Esophagus squamous epithelium (tissue), 5 donors: ENCODE results near the gene FAHD2A. TPM values are rescaled to one million over a fixed set of nuclear protein-coding genes. Genes with fewer than 3 reads are reported as not detected.

ENCODE experiments used
- DNase-seq: peaks from one replicate; lab custom pipeline; 2025; lab: John Stamatoyannopoulos, UW
- H3K27ac ChIP-seq, 4 donors: fragments of 200-600 bp; sonication (generic); one replicate each; pipeline ENCODE4 v1.5.1; 2016 to 2019; ENCODE audit warnings: mild to moderate bottlenecking in 1 of 4
- H3K27me3 ChIP-seq, 4 donors: fragments of 200-600 bp; sonication (generic); 1 replicate in 3 of 4; 2 replicates in 1 of 4; pipeline versions ENCODE4 v1.5.1 to v1.6.0; 2017 to 2021; ENCODE audit warnings: antibody characterized with exemption in 1 of 4
- H3K36me3 ChIP-seq, 3 donors: fragments of 200-600 bp; sonication (generic); one replicate each; pipeline ENCODE4 v1.5.1; 2016 to 2019
- H3K4me1 ChIP-seq, 3 donors: fragments of 200-600 bp; sonication (generic); one replicate each; pipeline ENCODE4 v1.5.1; 2017 to 2019
- H3K4me3 ChIP-seq, 4 donors: fragments of 200-600 bp; sonication (generic); 1 replicate in 3 of 4; 2 replicates in 1 of 4; pipeline ENCODE4 v1.5.1; 2016 to 2019; ENCODE audit warnings: mild to moderate bottlenecking in 2 of 4, moderate library complexity in 1 of 4
- H3K9me3 ChIP-seq, 3 donors: fragments of 200-600 bp; sonication (generic); one replicate each; pipeline ENCODE4 v1.5.1; 2016 to 2019
- CTCF ChIP-seq, 6 experiments: fragments of 450-650 bp in 4 of 6; fragments of 200-600 bp in 2 of 6; sonication (generic) in 2 of 6; IDR thresholded peaks; one replicate each; pipeline ENCODE4 v1.5.1; 2016 to 2019; ENCODE audit warnings: antibody characterized with exemption in 6 of 6, mild to moderate bottlenecking in 4 of 6, moderate library complexity in 4 of 6
- POLR2A ChIP-seq, 4 donors: fragments of 450-650 bp; IDR thresholded peaks; one replicate each; pipeline ENCODE4 v1.6.1; 2017; ENCODE audit warnings: antibody characterized with exemption in 4 of 4, mild to moderate bottlenecking in 4 of 4, moderate library complexity in 3 of 4
- WGBS, 2 donors: methylation state at CpG; one replicate each; pipeline ENCODE4 v1.1.5; 2018; 5-methylcytosine and 5-hydroxymethylcytosine counted together
- intact Hi-C: fragments of 100-400 bp; cut with DNase I; formaldehyde crosslinking; loops from one replicate; pipeline ENCODE4 v1.15.0; 2022
- total RNA-seq, 4 donors: library from RNA; depleted of rRNA; stranded (reverse); fragments of >200 nt; gene quantifications; one replicate each; pipeline ENCODE4 v1.1.0, GENCODE V29; 2016
- donor health status: DM: yes; HTN: yes; CAD: no.

Gene FAHD2A
- total RNA-seq, 4 donors from 2014 or later = 8.1 to 18.1 (median 13.7) TPM

GRCh38 chr2:95388091-95388692 lies 14.3 kb upstream of the FAHD2A start:
- DNase-seq = no peak
- TF ChIP-seq CTCF (IDR thresholded peaks at IDR 0.05) = no peak
- no peak for TF ChIP-seq POLR2A (IDR thresholded peaks at IDR 0.05)
- peaks cover 6 to 41% (median 10%) of the 10 kb centered on the region in 3 donors for H3K4me1 ChIP-seq
- H3K36me3 ChIP-seq = no peaks in the 10 kb centered on the region
- peaks cover 0 to 18% (median 0%) of the 10 kb centered on the region in 4 donors for H3K27me3 ChIP-seq
- 83 to 89% methylated on average over 9 to 10 of the region's 14 CpGs for WGBS, 2 donors
- no peak overlapping the region for H3K27ac ChIP-seq
- no peaks in the 10 kb centered on the region for H3K9me3 ChIP-seq
- H3K4me3 ChIP-seq = no peak overlapping the region
- intact Hi-C loops = no loop called here

DNA sequence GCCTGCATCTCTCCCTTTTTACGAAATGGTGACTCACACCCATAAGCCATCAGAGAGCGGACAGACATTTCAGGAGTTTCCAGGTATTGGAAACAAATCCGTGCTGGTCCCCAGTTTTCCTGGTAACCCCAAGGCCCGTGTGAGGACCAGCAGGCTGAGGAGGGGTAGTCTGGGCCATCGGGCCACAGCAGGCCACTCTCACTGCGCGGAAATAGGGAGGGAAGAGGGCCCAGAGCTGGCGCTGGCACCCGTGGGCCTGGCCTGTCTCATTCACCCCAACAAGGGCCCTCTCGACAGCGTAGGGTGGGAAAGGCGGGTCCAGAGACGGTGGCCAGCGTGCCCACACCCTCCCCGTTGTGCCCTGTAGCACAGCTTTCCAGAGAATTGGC lies 13.7 kb upstream of the FAHD2A start:
- no peak overlapping the region for H3K27ac ChIP-seq
- H3K27me3 ChIP-seq = peaks cover 0 to 18% (median 0%) of the 10 kb centered on the region in 4 donors
- no peaks in the 10 kb centered on the region for H3K9me3 ChIP-seq
- TF ChIP-seq CTCF (IDR thresholded peaks at IDR 0.05) (no peak), POLR2A (IDR thresholded peaks at IDR 0.05) (no peak)
- H3K4me3 ChIP-seq = no peak overlapping the region
- intact Hi-C loops = no loop called here
- DNase-seq = no peak
- WGBS, 2 donors = 28 to 30% methylated on average over 11 to 12 of the region's 15 CpGs
- H3K4me1 ChIP-seq = peaks cover 6 to 39% (median 10%) of the 10 kb centered on the region in 3 donors
- no peaks in the 10 kb centered on the region for H3K36me3 ChIP-seq

DNA sequence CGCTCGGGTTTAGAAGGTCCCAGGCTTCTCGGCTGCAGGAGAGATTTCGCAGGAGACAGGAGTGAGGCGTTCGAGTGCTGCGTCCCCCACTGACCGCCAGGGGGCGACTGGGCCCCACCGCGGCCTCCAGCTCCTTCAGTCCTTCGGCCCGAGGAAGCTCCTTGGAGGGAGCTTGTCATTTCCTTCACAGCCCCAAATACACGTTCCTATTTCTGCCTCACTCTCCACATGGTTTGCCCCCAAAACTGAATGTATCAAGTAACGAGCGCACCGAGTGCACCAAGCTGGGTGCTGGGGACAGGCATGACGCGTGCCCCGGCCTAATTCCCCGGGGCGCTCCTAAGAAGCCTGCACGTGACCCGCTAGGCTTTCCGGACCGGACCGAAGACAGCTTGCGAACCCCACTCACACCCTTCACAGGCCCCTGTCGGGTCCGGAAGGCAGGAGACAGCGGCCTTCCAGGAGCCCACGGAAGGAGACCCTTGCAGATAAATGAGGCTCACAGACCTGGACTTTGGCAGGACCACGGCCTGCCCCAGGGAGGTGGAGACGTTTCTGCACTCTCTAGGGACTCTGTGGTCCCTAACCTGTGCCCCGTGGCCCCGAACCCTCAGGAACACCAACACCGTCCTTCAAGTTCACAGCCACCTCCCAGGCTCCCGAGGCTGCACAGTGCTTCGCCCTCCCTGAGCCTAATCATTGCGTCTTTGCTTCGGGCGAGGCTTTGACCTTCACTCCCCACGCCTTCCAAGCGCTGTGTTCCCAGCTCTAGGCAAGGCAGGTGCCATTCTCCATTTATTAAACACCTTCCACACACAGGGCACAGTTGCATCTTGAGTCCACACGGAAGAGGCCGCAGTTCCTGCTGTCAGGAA lies 13.0 kb upstream of the FAHD2A start:
- H3K4me1 ChIP-seq = peaks cover 4 to 32% (median 7%) of the 10 kb centered on the region in 3 donors
- H3K27ac ChIP-seq = no peak overlapping the region
- H3K9me3 ChIP-seq = no peaks in the 10 kb centered on the region
- no peak for DNase-seq
- no peaks in the 10 kb centered on the region for H3K36me3 ChIP-seq
- H3K27me3 ChIP-seq = peaks cover 0 to 18% (median 0%) of the 10 kb centered on the region in 4 donors
- TF ChIP-seq POLR2A (IDR thresholded peaks at IDR 0.05) (no peak), CTCF (IDR thresholded peaks at IDR 0.05) (peak; percentile 45 to 87 (median 74))
- intact Hi-C loops = no loop called here
- H3K4me3 ChIP-seq = peak overlapping the region in 1 of 4 donors; percentile 7
- 56 to 83% methylated on average over 17 to 29 of the region's 46 CpGs for WGBS, 2 donors

GRCh38 chr2:95390272-95390880 lies 12.1 kb upstream of the FAHD2A start:
- peaks cover 0 to 23% (median 0%) of the 10 kb centered on the region in 3 donors for H3K4me1 ChIP-seq
- H3K36me3 ChIP-seq = no peaks in the 10 kb centered on the region
- peaks cover 0 to 18% (median 0%) of the 10 kb centered on the region in 4 donors for H3K27me3 ChIP-seq
- no peak overlapping the region for H3K4me3 ChIP-seq
- no peaks in the 10 kb centered on the region for H3K9me3 ChIP-seq
- TF ChIP-seq CTCF (IDR thresholded peaks at IDR 0.05) (no peak), POLR2A (IDR thresholded peaks at IDR 0.05) (no peak)
- intact Hi-C loops = no loop called here
- H3K27ac ChIP-seq = no peak overlapping the region
- 94% methylated on average over 2 of the region's 4 CpGs; no CpG with 5 or more reads in 1 of the 2 donors for WGBS, 2 donors
- DNase-seq = no peak
